DND-41 (cell line): ENCODE data around the gene SPINDOC.

Experiments used
- ATAC-seq: fragments of 200-7000 bp; cut with Tn5 transposase; 3 replicates; pipeline ENCODE4 v1.9.1; 2021; ENCODE audit warnings: low read depth; ENCODE audit not compliant: insufficient read depth
- DNase-seq: peaks from one replicate; pipeline ENCODE4 v3.0.0-alpha.2; 2020
- H2AFZ ChIP-seq: 2 replicates; pipeline ENCODE4 v1.6.0; 2012; ENCODE audit warnings: low read depth, low read length
- H3K27ac ChIP-seq: 2 replicates; pipeline ENCODE4 v1.5.1; 2012; ENCODE audit warnings: low read length, inconsistent platforms
- H3K27me3 ChIP-seq: fragments of 200-600 bp; sonication (generic); 2 replicates; pipeline ENCODE4 v1.6.0; 2012; ENCODE audit warnings: low read length, mild to moderate bottlenecking, inconsistent platforms; ENCODE audit not compliant: insufficient read depth, poor library complexity
- H3K36me3 ChIP-seq: 2 replicates; pipeline ENCODE4 v1.5.1; 2012; ENCODE audit warnings: low read length, inconsistent platforms; ENCODE audit not compliant: insufficient read depth
- H3K4me1 ChIP-seq: 2 replicates; pipeline ENCODE4 v1.5.1; 2012; ENCODE audit warnings: mild to moderate bottlenecking, low read length; ENCODE audit not compliant: insufficient read depth
- H3K4me2 ChIP-seq: 2 replicates; pipeline ENCODE4 v1.6.0; 2012; ENCODE audit warnings: mild to moderate bottlenecking, moderate library complexity, low read length, inconsistent platforms; ENCODE audit not compliant: insufficient read depth
- H3K4me3 ChIP-seq, 2 experiments: fragments of 200-600 bp in 1 of 2; shearing (Covaris generic) in 1 of 2; 2 replicates each; pipeline ENCODE4 v1.5.1; 2012 to 2016; ENCODE audit warnings: inconsistent platforms in 2 of 2, low read length in 2 of 2, mild to moderate bottlenecking in 2 of 2, low read depth in 1 of 2, moderate library complexity in 1 of 2
- H3K79me2 ChIP-seq: 2 replicates; pipeline ENCODE4 v1.6.0; 2012; ENCODE audit warnings: low read length, inconsistent platforms; ENCODE audit not compliant: insufficient read depth
- H3K9ac ChIP-seq: 2 replicates; pipeline ENCODE4 v1.6.0; 2012; ENCODE audit warnings: low read depth, mild to moderate bottlenecking, inconsistent platforms, low read length, moderate library complexity
- H3K9me3 ChIP-seq: 2 replicates; pipeline ENCODE4 v1.5.1; 2012; ENCODE audit warnings: low read length, moderate library complexity, mild to moderate bottlenecking, inconsistent platforms; ENCODE audit not compliant: insufficient read depth, severe bottlenecking
- H4K20me1 ChIP-seq: 2 replicates; pipeline ENCODE4 v1.6.0; 2012; ENCODE audit warnings: low read length; ENCODE audit not compliant: insufficient read depth
- EZH2 ChIP-seq: IDR thresholded peaks from 3 replicates; pipeline ENCODE4 v1.6.1; 2012; ENCODE audit warnings: borderline replicate concordance, low read depth, mild to moderate bottlenecking, moderate library complexity, low read length, inconsistent platforms; ENCODE audit not compliant: severe bottlenecking
- TF ChIP-seq, protein P1 (sequence below): IDR thresholded peaks from 2 replicates; pipeline ENCODE4 v1.5.1; 2012; ENCODE audit warnings: borderline replicate concordance, low read length, moderate library complexity, mild to moderate bottlenecking; ENCODE audit not compliant: poor library complexity, severe bottlenecking; ENCODE audit errors: extremely low read depth

The SPINDOC gene

DNA sequence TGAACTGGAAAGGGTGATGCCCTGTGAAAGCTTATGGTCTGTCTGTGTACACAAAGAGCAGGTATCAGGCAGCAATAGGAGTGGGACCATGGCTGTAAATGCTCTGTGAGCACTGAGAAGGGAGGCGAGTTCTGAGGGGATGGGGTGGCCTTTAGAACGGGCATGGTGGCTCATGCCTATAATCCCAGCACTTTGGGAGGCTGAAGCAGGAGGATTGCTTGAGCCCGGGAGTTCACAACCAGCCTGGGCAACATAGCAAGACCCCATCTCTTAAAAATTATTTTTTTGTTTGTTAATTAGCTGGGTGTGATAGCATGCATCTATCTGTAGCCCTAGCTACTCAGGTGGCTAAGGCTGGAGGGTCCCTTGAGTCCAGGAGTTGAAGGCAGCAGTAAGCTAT is 3.5 kb downstream of the SPINDOC start:
- Histone ChIP-seq H3K4me2 (peak overlapping the region; percentile 30; the same call in 1 of the 2 replicates), H3K9ac (no peak overlapping the region), H3K4me3 (no peak overlapping the region), H4K20me1 (peaks cover 36% of the 10 kb centered on the region), H3K27me3 (no peaks in the 10 kb centered on the region), H3K27ac (no peak overlapping the region), H3K79me2 (peaks cover 46% of the 10 kb centered on the region), H3K9me3 (no peaks in the 10 kb centered on the region), H3K4me1 (peaks cover 36% of the 10 kb centered on the region), H3K36me3 (peaks cover 67% of the 10 kb centered on the region), H2AFZ (no peak overlapping the region)
- TF ChIP-seq, protein P1, sequence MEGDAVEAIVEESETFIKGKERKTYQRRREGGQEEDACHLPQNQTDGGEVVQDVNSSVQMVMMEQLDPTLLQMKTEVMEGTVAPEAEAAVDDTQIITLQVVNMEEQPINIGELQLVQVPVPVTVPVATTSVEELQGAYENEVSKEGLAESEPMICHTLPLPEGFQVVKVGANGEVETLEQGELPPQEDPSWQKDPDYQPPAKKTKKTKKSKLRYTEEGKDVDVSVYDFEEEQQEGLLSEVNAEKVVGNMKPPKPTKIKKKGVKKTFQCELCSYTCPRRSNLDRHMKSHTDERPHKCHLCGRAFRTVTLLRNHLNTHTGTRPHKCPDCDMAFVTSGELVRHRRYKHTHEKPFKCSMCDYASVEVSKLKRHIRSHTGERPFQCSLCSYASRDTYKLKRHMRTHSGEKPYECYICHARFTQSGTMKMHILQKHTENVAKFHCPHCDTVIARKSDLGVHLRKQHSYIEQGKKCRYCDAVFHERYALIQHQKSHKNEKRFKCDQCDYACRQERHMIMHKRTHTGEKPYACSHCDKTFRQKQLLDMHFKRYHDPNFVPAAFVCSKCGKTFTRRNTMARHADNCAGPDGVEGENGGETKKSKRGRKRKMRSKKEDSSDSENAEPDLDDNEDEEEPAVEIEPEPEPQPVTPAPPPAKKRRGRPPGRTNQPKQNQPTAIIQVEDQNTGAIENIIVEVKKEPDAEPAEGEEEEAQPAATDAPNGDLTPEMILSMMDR, result no peak
- TF ChIP-seq EZH2, result no peak
- ATAC-seq (no peak), DNase-seq (no peak)

DNA sequence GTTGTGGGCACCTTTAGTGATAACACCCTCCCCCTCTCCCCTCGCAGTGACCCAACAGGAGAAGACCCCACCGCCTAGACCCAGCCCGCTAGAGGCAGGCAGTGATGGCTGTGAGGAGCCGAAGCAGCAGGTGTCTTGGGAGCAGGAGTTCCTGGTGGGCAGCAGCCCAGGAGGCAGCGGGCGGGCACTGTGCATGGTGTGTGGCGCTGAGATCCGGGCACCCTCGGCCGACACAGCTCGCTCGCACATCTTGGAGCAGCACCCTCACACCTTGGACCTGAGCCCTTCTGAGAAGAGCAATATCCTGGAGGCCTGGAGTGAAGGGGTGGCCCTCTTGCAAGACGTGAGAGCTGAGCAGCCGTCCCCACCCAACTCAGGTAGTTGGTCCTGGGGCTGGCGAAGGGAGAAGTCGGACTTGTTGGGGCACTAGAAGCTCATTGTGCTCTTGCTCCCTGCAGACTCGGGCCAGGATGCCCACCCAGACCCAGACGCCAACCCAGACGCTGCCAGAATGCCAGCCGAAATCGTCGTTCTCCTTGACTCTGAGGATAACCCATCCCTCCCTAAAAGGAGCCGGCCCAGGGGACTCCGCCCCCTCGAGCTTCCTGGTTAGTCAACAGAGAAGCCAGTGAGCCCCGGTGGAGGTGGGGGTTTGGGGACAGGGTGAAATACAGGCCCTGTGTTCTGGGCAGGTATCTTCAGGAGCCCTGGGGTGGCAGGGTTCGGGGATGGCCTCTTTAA is 4.7 kb downstream of the SPINDOC start:
- Histone ChIP-seq H3K4me2 (no peak overlapping the region), H3K27me3 (no peaks in the 10 kb centered on the region), H3K4me1 (peaks cover 30% of the 10 kb centered on the region), H3K9ac (no peak overlapping the region), H4K20me1 (peaks cover 36% of the 10 kb centered on the region), H3K4me3 (no peak overlapping the region), H3K36me3 (peaks cover 79% of the 10 kb centered on the region), H3K79me2 (peaks cover 46% of the 10 kb centered on the region), H3K9me3 (no peaks in the 10 kb centered on the region), H3K27ac (no peak overlapping the region), H2AFZ (no peak overlapping the region)
- no peak for DNase-seq
- TF ChIP-seq, protein P1, result no peak
- no peak for TF ChIP-seq EZH2
- ATAC-seq, result no peak

DNA sequence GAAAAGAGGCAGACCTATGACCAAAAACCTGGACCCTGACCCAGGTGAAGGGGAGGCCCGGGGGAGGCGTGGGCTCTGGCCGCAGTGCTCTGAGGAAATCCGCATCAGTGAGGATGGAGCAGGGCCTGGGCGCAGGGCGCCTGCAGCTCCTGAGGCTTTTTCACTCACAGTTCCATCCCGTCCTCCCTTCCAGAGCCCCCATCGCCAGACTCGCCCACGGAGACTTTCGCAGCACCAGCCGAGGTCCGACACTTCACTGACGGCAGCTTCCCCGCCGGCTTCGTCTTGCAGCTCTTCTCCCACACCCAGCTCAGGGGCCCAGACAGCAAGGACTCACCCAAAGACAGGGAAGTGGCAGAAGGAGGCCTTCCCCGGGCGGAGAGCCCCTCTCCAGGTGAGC is 5.4 kb downstream of the SPINDOC start:
- H2AFZ ChIP-seq, result no peak overlapping the region
- peaks cover 44% of the 10 kb centered on the region for H3K79me2 ChIP-seq
- no peak for TF ChIP-seq EZH2
- TF ChIP-seq, protein P1, result no peak
- ATAC-seq (no peak), DNase-seq (no peak)
- no peak overlapping the region for H3K9ac ChIP-seq
- H3K4me3 ChIP-seq, result no peak overlapping the region
- H4K20me1 ChIP-seq, result peaks cover 36% of the 10 kb centered on the region
- H3K4me1 ChIP-seq, result peaks cover 28% of the 10 kb centered on the region
- H3K9me3 ChIP-seq, result no peaks in the 10 kb centered on the region
- no peak overlapping the region for H3K27ac ChIP-seq
- peaks cover 85% of the 10 kb centered on the region for H3K36me3 ChIP-seq
- H3K27me3 ChIP-seq, result no peaks in the 10 kb centered on the region
- H3K4me2 ChIP-seq, result no peak overlapping the region
